Ectodermal cell (in vitro differentiated cells): ENCODE measurements around the gene VEPH1.

Experiments
- H3K27ac ChIP-seq: 2 replicates; pipeline ENCODE4 v1.7.0; 2013; ENCODE audit warnings: mild to moderate bottlenecking, low read depth, low read length; ENCODE audit not compliant: insufficient read depth, poor library complexity, severe bottlenecking
- H3K27me3 ChIP-seq: 2 replicates; pipeline ENCODE4 v1.7.0; 2013; ENCODE audit warnings: mild to moderate bottlenecking, low read length; ENCODE audit not compliant: insufficient read depth, control insufficient read depth, poor library complexity, severe bottlenecking
- H3K36me3 ChIP-seq: one replicate; pipeline ENCODE4 v1.7.0; 2013; ENCODE audit warnings: low read length; ENCODE audit not compliant: control insufficient read depth, insufficient read depth
- H3K4me1 ChIP-seq: one replicate; pipeline ENCODE4 v1.7.0; 2013; ENCODE audit warnings: low read length; ENCODE audit not compliant: control insufficient read depth, insufficient read depth
- H3K4me3 ChIP-seq: 2 replicates; pipeline ENCODE4 v1.7.0; 2013; ENCODE audit warnings: low read depth, low read length, control low read depth; ENCODE audit not compliant: insufficient read depth
- H3K9me3 ChIP-seq: 2 replicates; pipeline ENCODE4 v1.7.0; 2013; ENCODE audit warnings: mild to moderate bottlenecking, low read length, moderate library complexity; ENCODE audit not compliant: control insufficient read depth
- WGBS, 2 experiments: methylation state at CpG; one replicate each; pipeline ENCODE4 v1.1.7; 2013; ENCODE audit warnings: missing lambda C conversion rate in 2 of 2; 5-methylcytosine and 5-hydroxymethylcytosine counted together

VEPH1 gene

GRCh38 chr3:157393113-157393512 lies 110.1 kb downstream of the VEPH1 start:
- no peaks in the 10 kb centered on the region for H3K27me3 ChIP-seq
- H3K27ac ChIP-seq = no peak overlapping the region
- no peaks in the 10 kb centered on the region for H3K9me3 ChIP-seq
- H3K36me3 ChIP-seq = no peaks in the 10 kb centered on the region
- H3K4me1 ChIP-seq = no peaks in the 10 kb centered on the region
- no peak overlapping the region for H3K4me3 ChIP-seq

DNA sequence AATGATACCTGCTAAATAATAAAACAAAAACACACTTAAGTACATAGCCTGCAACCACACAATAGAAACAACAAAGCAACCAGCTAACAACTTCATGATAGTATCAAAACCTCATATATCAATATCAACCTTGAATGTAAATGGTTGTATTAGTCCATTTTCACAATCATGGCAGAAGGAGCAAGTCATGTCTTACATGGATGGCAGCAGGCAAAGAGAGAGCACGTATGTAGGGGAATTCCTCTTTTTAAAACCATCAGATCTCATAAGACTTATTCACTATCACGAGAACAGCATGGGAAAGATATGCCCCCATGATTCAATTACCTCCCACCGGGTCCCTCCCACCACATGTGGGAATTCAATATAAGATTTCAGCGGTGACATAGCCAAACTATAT lies 111.1 kb downstream of the VEPH1 start:
- Histone ChIP-seq H3K27ac (no peak overlapping the region), H3K36me3 (no peaks in the 10 kb centered on the region), H3K9me3 (no peaks in the 10 kb centered on the region), H3K27me3 (no peaks in the 10 kb centered on the region), H3K4me3 (no peak overlapping the region), H3K4me1 (no peaks in the 10 kb centered on the region)
- 96% methylated on average over 4 of the region's 4 CpGs for WGBS, 2 experiments

DNA sequence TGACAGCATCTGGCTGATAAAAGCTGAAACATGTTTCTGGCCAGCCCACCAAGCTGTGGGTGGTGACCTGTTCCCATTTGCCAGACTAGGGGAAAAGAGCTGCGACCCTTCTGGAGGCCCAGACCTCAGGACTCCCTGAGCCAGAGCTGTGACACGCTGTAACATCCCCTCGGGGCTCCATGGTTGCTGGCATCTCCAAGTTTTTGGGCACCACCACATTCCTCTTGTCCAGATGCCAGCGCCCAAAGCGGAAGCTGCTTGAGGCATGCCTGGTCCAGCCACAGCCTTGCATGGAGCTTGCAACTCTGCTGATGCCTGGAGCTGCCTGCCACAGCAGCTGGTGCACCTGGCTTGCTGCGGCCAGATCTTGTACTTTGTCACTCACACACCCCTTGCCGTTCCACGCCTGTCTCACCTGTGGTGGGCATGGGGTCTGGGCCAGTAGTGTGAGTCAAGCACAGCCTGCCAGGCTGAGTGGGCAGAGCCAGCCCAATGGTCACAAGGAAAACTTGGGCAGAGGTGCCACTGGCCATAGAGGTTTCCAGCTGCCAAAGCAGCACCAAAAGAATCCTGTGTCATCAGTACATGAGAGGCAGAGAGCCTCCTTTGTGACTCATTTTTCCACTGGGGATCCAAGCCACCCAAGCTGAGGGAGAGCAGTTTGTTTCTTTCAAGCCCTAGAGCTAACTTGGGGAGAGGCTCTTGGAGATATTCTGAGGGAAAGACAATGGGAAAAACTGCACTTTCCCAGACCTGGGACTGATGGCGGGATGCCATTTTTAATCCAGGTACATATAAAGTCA lies 112.3 kb downstream of the VEPH1 start:
- Histone ChIP-seq H3K27ac (no peak overlapping the region), H3K36me3 (no peaks in the 10 kb centered on the region), H3K4me3 (no peak overlapping the region), H3K27me3 (no peaks in the 10 kb centered on the region), H3K4me1 (no peaks in the 10 kb centered on the region), H3K9me3 (no peaks in the 10 kb centered on the region)
- 92 to 96% methylated on average over 9 of the region's 9 CpGs for WGBS, 2 experiments

DNA sequence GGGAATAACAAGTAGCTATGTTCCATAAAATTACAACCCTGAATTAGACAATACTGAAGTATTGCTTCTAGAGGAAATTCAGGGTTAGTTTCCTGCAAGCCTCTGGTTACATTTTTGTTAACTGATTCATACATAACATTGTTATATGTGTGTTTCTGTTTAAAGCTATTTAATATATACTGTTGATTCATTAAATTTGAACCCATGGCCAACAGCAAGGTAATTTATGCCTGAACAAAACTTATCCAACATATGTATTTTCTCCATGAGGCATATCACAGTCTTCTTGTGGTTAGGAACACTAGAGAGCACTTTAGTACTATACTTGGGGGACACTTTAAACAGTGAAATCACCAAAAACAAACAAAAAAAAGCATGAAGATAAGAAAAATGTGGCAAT lies 114.2 kb downstream of the VEPH1 start:
- H3K36me3 ChIP-seq = no peaks in the 10 kb centered on the region
- H3K9me3 ChIP-seq = no peaks in the 10 kb centered on the region
- H3K27me3 ChIP-seq = no peaks in the 10 kb centered on the region
- H3K4me1 ChIP-seq = no peaks in the 10 kb centered on the region
- no peak overlapping the region for H3K27ac ChIP-seq
- H3K4me3 ChIP-seq = no peak overlapping the region

DNA sequence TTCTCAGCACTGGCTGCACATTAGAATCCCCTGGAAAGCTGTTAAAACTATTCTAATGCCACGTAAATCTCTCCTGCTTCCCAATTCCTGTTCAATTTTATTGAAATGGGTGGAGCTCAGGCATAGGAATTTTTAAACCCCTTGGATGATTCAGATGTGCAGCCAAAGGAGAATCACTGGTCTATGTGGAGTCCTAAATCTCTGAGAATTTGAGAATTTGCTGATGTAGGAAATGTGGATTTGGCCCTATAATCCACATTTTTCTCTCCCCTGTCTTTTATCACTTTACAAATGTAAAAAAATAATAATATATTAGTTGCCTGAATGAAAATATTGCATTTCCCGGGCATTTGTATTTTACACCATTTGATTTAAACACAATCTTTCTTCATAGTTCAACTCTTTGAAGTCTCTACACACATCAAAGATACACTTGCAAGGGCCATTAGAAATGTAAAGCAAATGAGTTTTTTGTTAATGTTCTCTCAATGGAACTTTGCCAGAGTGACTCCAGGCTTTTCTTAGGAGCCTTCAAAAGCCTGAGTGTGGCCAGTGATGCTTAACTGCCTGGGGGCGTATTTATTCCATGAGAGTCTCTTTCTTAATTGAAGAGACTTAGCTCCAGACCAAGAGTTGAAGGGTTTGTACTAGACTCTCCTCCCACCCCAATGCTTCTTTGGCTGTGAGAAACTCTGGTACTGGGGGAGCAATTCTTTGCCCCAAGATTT lies 115.3 kb downstream of the VEPH1 start:
- no peaks in the 10 kb centered on the region for H3K36me3 ChIP-seq
- WGBS, 2 experiments = 0 to 2% methylated on average over 2 of the region's 3 CpGs

GRCh38 chr3:157384491-157384890 lies 118.7 kb downstream of the VEPH1 start:
- no peaks in the 10 kb centered on the region for H3K27me3 ChIP-seq
- 89% methylated on average over 3 of the region's 3 CpGs for WGBS, 2 experiments
- no peak overlapping the region for H3K27ac ChIP-seq
- no peaks in the 10 kb centered on the region for H3K36me3 ChIP-seq
- no peak overlapping the region for H3K4me3 ChIP-seq
- no peaks in the 10 kb centered on the region for H3K9me3 ChIP-seq
- peaks cover 4% of the 10 kb centered on the region for H3K4me1 ChIP-seq

More for the DNA sequence above, 115.3 kb downstream of the VEPH1 start:
- Histone ChIP-seq H3K27me3 (no peaks in the 10 kb centered on the region), H3K27ac (no peak overlapping the region), H3K9me3 (no peaks in the 10 kb centered on the region), H3K4me1 (no peaks in the 10 kb centered on the region), H3K4me3 (no peak overlapping the region)

DNA sequence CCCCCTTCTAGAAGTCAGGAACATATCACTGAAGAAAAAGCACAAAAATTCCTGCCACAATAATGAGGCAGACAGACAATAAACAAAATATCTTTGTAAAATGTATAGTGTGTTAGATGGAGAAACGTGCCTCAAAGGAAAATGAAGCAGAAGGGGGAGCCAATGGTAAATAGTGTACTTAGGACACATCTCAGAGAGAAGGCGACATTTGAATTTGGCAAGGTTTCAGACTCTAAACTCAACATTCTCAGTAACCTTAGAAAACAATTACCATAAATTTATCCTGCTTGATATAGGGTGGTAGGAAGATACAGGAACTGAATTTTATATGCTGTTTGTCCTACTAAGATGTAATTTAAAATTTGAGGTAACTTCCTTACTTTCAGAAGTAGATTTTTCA lies 119.2 kb downstream of the VEPH1 start:
- Histone ChIP-seq H3K27me3 (no peaks in the 10 kb centered on the region), H3K36me3 (no peaks in the 10 kb centered on the region), H3K4me3 (no peak overlapping the region), H3K27ac (no peak overlapping the region), H3K9me3 (no peaks in the 10 kb centered on the region), H3K4me1 (peaks cover 4% of the 10 kb centered on the region)
- 80 to 91% methylated on average over 1 to 2 of the region's 2 CpGs for WGBS, 2 experiments

GRCh38 chr3:157381606-157382005 lies 121.6 kb downstream of the VEPH1 start:
- H3K9me3 ChIP-seq = no peaks in the 10 kb centered on the region
- H3K27ac ChIP-seq = no peak overlapping the region
- H3K4me3 ChIP-seq = no peak overlapping the region
- H3K4me1 ChIP-seq = peaks cover 12% of the 10 kb centered on the region
- WGBS, 2 experiments = 93 to 95% methylated on average over 4 of the region's 4 CpGs
- no peaks in the 10 kb centered on the region for H3K36me3 ChIP-seq
- no peaks in the 10 kb centered on the region for H3K27me3 ChIP-seq

GRCh38 chr3:157379525-157380140 lies 123.6 kb downstream of the VEPH1 start:
- 82 to 89% methylated on average over 1 of the region's 1 CpG for WGBS, 2 experiments
- H3K27ac ChIP-seq = no peak overlapping the region

DNA sequence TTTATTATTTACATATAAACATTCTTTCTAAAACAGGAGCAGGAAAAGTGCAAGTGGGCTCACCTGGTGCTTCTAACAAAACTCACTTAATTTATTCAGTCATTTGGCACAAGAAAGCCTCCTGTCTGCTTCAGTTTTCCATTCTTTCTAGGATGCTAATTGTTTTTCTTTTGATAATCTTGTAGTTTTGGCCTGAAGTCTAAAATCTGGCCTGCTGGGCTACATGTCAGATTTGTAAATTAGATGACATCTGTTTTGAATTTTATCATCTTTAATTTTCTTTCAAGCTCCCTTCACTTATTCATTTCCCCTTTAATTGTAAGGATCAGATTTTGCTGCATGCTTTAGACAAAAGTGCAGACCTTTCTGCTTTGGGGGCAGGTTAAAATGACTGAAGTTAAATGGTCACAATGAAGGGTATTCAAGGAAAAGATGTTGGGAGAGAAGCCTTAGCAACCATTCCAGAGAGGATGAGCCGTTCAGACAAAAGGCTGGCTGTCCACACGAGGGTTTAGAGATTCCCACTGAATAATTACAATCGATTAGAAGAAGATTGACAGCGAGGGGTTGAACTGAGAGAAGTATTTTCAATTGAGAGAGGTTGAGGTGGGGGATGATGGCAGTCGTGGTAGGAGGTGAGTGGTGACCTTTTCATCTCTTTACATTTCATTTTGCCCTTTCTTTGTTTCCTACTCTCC lies 126.5 kb downstream of the VEPH1 start:
- Histone ChIP-seq H3K9me3 (no peaks in the 10 kb centered on the region), H3K4me3 (no peak overlapping the region), H3K27me3 (no peaks in the 10 kb centered on the region), H3K4me1 (peaks cover 28% of the 10 kb centered on the region), H3K27ac (peak overlapping the region; percentile 82), H3K36me3 (no peaks in the 10 kb centered on the region)
- WGBS, 2 experiments = 34 to 40% methylated on average over 4 of the region's 5 CpGs

More at GRCh38 chr3:157379525-157380140, 123.6 kb downstream of the VEPH1 start:
- H3K4me1 ChIP-seq = peaks cover 24% of the 10 kb centered on the region
- H3K27me3 ChIP-seq = no peaks in the 10 kb centered on the region
- H3K36me3 ChIP-seq = no peaks in the 10 kb centered on the region
- H3K4me3 ChIP-seq = no peak overlapping the region
- H3K9me3 ChIP-seq = no peaks in the 10 kb centered on the region
